Activated CD4-positive, CD25-positive, alpha-beta regulatory T cell treated with anti-CD3 and anti-CD28 coated beads, Interleukin-2, amount 50 U/mL, for 72 hours (primary cell): ENCODE measurements around the gene CYB5D1.

ENCODE experiments used
- DNase-seq: peaks from one replicate; pipeline ENCODE4 v3.0.0; 2021

Gene CYB5D1

DNA sequence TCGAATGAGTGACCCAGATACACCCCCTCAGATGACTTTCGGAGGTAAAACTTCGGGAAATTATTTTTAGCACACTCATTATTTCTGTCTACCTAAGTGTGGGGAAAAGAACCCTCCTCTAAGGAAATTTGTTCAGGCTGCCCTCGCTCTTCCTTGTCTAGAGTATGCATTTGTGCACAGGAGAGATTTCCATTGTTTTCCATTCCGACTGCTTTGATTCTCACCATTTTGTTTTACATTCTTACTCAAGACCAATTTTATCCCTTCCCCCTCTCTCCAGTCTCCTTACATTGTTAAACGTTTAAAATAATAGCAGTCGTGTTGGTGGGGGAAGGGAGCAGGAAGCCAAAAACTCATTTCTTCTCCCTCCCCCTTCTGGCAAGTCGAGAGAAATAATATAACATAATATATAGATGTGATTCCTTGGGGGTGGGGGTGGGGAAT is 29.3 kb downstream of the CYB5D1 start:
- DNase-seq = no peak

DNA sequence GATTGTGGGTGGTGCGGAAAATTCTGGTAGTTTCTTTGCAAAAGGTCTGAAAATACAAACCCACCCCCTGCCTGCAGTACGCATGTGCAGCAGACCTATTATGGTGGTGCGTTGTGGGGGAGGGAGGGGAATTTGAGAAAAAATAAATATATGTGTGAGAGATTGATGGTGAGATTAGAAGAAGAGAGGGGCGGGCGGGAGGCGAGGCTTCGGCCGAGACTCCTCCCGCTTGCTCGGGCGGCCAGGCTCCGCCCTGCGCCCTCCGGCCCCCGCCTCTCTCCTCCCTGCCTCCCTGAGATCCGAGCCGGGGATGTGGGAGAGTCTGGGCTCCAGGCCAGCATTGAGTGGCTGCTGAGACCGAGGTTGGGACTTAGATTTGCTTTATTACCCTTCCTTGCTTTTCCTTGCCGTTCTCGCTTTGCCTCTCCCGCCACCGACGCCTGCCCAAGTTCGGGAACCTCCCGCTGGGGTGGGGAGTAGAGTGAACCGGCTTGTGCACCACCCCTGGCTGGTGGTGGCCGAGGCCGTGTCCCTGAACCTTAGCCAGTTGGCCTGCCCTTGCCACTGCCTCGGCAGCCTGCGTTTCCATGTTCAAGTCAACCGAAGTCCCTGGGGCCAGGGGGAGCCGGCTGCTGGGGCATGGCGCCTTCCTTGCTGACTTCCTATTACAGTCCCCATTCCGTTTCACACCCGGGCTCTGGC is 29.8 kb downstream of the CYB5D1 start:
- DNase-seq = peak; percentile 69

DNA sequence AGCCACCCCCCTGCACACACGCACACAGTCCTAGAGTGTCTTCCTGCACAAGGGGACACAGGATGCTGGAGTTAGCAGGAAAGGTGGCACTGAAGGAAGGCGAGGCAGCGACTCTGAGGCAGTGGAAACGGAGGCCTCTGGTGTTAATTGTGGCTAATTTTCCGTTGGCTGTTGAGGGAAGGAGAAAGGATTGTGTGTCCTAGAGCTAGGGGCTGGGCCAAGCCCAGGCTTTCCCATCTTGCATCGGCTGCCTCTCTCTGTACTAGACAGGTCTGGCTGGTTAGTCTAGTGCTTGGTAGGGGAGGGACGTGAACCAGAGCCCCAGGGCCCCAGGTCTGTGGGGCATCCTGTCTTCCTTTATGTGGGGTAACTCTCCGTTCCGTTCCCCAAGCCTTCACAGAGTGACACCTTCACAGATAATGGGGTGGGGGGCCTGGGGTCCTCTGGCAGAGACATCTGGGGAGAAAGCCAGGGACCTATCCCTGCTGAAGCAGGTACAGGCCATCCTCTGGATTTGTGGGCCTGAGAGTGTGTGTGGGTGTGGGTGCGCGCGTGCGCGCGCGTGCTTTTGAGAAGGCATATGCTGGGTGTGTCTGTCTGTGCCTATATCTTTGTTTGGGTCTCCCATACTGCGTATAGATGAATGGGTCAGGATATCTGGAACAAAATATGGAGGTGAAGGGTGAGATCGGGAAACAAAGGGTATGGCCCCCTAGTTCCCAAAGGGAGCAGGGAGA is 30.5 kb downstream of the CYB5D1 start, which contains the start of gene CHD3:
Gene CHD3, plus strand, starts transcription at position 606 of the 737 bp plus-strand sequence. CDS start 212 bp downstream, outside the sequence.
- DNase-seq = peak; percentile 55

DNA sequence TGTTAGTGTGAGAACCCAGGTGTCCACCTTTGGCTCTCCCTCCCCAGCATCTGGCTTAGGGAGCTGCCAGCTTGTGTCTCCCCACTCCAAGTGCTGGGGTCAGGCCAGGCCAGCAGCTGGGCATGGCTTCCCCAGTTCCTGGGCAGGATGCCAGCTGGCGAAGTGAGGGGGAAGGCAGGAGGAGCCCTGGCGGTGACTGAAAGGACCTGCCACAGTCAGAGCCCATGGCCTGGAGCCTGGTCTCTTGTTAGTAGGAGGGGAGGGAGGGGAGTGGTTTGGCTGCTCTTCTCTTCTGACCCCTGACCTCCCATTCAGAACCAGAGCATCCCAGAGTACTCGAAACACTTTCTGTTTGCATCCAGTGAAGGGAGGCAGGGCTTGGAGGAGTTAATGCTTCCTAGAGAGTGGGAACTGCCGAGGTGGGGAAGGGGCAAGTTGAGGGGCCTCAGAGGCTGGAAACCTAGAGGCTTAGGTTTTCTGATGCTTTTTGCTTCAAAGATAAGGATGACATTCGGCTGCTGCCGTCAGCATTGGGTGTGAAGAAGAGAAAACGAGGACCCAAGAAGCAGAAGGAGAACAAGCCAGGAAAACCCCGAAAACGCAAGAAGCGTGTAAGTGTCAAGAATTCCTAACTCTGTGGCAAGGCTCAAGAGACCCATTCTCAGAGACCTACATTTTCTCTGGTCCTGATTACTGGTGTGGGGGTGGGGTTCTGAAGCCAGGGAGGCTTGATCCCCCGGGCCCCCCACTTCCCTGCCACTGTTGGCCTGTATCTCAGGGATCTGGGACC is 31.6 kb downstream of the CYB5D1 start:
- DNase-seq = no peak

DNA sequence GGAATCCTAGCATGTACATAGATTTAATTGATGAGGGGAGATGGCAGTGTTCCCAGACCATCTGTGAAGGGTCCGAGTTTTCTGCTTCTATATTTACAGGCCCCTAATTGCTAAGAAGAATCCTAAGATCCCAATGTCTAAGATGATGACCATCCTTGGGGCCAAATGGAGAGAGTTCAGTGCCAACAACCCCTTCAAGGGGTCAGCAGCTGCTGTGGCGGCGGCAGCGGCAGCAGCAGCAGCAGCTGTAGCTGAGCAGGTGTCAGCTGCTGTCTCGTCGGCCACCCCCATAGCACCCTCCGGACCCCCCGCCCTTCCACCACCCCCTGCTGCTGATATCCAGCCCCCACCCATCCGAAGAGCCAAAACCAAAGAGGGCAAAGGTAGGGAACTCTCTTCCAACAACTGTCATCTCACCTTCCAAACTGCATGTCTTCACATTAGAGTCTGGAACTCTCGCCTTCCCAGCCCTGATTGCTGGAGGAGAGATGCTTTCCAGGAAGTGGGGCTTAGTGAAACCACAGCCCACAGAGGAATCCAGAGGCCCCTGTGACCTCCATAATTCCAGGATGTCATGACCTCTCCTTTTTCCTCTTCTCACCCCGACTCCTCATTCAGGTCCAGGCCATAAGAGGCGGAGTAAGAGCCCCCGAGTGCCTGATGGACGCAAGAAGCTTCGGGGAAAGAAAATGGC is 35.5 kb downstream of the CYB5D1 start:
- no peak for DNase-seq

DNA sequence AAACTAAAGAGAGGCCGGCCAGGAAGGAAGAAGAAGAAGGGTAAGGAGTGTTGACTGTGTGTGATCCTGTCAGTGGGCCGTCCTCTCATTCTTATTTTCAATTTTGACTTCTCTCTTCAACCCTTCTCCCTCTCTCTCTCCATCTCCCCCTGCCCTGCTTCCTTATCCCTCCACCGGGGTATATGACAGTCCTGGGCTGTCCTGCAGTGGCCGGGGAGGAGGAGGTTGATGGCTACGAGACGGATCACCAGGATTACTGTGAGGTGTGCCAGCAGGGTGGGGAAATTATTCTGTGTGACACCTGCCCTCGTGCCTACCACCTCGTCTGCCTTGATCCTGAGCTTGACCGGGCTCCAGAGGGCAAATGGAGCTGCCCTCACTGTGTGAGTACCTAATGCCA is 36.4 kb downstream of the CYB5D1 start:
- DNase-seq = no peak

DNA sequence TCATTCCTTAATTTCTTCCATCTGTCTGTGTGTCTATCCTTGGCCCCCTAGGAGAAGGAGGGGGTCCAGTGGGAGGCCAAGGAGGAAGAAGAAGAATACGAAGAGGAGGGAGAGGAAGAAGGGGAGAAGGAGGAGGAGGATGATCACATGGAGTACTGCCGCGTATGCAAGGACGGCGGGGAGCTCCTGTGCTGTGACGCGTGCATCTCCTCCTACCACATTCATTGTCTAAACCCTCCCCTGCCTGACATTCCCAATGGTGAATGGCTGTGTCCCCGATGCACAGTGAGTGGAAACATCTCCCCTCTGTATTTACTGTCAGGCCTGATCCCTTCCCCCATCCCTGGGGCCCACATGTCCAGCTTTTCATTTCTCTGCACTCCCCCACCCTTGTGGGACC is 37.1 kb downstream of the CYB5D1 start:
- DNase-seq = no peak

DNA sequence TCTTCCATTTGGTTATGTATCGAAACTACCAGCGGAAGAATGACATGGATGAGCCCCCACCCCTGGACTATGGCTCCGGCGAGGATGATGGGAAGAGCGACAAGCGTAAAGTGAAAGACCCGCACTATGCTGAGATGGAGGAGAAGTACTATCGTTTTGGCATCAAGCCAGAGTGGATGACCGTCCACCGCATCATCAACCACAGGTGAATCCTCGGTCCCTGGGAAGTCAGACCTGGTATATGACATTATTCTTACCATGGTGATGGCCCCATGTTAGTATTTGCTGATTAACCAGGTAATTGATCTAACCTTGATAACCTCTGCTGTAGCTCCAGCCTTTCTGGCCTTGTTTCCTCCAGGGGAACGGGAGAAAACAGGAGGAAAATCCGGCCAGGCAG is 39.3 kb downstream of the CYB5D1 start:
- DNase-seq = no peak

DNA sequence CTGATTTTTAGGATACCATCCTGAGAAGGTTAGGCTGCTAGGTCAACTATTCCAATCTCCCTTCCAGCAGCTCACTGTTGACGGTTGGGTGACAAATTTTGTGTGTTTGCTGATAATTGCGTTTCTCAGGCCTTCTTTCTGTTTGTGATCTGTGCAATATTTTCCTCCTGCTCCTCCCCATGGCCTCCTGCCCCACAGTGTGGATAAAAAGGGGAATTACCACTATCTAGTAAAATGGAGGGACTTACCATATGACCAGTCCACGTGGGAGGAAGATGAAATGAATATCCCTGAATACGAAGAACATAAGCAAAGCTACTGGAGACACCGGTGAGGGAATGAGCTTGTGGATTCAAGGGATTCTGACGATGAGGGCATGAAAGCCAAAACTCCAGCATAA is 40.0 kb downstream of the CYB5D1 start:
- no peak for DNase-seq

DNA sequence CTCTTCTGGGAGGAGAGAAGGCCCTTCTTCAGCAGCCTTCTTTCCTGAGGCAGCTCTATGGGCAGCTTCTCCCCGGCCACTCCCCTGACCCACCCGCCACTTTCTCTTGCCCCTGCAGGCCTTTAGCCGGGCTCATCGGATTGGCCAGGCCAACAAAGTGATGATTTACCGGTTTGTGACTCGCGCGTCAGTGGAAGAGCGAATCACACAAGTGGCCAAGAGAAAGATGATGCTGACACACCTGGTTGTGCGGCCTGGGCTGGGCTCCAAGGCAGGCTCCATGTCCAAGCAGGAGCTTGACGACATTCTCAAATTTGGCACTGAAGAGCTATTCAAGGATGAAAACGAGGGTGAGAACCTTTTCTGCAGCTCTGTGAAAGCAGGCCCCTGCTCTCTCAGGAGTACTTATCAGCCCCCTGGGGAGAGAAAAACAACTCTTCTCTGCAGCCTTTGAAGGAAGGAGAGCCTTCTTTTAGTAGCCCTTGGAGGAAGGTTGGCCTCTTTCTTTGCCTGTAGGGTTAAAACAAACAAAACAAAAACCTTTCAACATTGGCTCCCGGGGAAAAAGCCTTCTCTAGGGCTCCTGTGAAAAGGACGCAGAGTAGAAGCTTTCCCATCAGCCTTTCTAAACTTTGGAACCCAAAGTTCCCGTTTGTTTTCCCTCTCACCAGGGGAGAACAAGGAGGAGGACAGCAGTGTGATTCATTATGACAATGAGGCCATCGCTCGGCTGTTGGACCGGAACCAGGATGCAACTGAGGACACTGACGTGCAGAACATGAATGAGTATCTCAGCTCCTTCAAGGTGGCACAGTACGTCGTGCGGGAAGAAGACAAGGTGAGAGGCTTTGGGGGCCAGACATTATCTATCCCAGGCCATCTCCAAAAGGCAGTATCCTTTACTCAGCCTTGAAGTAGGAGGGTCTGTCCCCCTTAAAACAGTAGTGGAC is 45.6 kb downstream of the CYB5D1 start:
- no peak for DNase-seq

DNA sequence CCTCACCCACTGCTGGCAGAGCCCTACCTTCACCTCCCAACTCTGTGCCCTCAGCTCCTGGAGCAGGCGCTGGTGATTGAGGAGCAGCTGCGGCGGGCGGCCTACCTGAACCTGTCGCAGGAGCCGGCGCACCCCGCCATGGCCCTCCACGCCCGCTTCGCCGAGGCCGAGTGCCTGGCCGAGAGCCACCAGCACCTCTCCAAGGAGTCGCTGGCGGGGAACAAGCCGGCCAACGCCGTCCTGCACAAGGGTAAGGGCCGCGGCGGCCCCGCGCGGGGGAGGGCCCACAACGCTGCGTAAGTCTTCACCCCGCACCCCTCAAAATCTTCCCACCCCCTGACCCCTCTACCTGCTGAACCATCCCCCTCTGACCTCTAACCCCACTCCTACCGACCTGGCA is 51.3 kb downstream of the CYB5D1 start:
- no peak for DNase-seq

DNA sequence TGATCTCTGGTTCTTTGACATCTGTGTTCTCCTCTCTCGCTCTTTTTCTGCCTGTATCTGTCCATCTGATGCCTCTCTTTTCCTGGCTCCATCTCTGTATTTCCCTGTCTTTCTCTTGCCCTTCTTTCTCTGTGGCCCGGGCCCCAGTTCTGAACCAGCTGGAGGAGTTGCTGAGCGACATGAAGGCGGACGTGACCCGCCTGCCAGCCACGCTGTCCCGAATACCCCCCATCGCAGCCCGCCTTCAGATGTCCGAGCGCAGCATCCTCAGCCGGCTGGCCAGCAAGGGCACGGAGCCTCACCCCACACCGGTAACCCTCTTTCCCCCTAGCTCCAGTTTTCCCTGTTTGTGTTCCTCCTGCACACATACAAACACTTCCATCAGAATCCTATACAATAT is 52.5 kb downstream of the CYB5D1 start:
- DNase-seq = no peak

DNA sequence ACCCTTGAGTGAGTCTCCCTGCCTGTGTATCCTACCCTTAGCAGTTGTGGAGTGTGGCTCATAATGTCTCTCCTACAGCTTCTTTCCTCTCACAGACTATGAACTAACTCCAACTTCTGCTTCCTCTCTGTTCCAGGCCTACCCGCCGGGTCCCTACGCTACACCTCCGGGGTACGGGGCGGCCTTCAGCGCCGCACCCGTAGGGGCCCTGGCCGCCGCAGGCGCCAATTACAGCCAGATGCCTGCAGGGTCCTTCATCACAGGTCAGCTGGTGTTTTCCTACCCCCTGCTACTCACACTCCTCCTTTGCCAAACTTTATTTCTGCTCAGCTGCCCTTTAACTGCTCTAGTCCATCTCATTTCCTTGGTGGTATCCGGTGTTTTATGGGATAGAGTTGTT is 52.9 kb downstream of the CYB5D1 start:
- no peak for DNase-seq

DNA sequence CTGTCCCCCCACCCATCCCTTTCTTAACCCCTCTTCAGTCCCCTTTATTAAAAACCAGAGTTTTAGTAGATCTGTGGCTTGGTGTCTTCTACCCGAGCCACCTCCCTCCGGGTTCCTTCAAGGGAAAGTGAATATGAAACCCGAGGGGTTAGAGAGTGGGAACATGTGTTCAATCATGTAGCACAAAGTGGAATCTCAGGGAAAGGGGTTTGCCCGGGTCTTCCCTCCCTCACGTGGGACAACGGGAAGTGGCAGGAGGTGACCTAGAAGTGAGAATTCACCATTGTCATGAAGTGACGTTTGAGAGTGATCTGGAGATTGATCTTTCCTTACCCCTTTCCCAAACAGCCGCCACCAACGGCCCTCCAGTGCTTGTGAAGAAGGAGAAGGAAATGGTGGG is 53.3 kb downstream of the CYB5D1 start:
- DNase-seq = no peak
